ENCODE measurements around the gene AQP9.

DNA sequence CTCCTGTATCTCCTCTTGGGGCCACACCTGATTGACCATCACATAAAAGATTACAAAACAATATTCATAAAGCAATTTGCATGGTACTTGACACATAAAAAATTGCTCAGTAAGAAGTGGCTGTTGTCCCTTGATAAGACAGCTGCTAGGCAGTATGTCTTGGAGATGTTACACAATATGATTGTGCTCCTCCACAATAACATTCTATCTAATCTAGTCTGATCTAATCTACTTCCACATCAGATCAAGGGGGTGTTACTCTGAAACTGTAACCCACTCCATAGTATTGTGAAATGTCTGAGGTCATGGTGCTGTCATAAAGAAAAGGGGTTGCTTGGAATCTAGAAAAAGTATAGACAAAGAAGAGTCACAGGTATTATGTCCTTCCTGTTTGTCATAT lies 23.4 kb upstream of the AQP9 start:
- no peak for TF ChIP-seq CTCF (IDR thresholded peaks at IDR 0.05)
- no peak for TF ChIP-seq EZH2 (IDR thresholded peaks at IDR 0.05)
- TF ChIP-seq EZH2phosphoT487 (IDR thresholded peaks at IDR 0.05), result no peak
